ENCODE measurements around the gene STXBP6. TPM values are rescaled to one million over a fixed set of nuclear protein-coding genes. Genes with fewer than 3 reads are reported as not detected.

Gene STXBP6
- total and polyA plus RNA-seq, 2 of the 13 experiments (the other 11 are each of a cell fraction or from before 2014, with no cell fraction given) = 35.3 to 42.8 TPM

DNA sequence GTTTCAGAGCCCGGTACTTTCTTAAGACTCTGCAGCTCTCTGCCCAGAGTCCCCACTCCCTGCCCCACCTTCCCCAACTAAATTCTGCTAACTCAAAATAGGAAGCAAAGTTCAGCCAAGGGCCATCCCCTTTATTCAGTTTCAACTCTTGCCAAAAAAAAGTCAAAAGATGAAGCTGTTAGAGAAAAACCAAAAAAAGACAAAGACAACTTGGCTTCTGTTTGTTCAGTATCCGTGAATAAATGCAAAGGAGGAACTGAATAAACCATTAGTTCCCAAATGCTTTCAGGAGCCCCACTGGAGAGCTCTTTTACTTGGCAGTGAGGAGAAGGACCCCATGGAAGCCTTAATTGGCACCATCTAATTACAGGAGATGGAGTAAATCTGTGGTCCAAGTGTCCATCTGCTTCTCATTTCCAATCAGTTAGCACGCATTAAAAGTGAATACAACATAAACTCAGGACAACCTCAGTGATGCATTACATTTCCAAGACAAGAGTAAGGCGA lies 260.5 kb downstream of the STXBP6 start (continued):
- TF ChIP-seq ZFP36L1 (CRISPR knock-in tag; IDR thresholded peaks at IDR 0.05) (no peak), CENPX (CRISPR knock-in tag; IDR thresholded peaks at IDR 0.05) (no peak), HNRNPK (IDR thresholded peaks at IDR 0.05; ENCODE audit: low read depth, low read length, poor library complexity, severe bottlenecking) (no peak), PRPF4 (IDR thresholded peaks at IDR 0.05; ENCODE audit: low read depth, low read length, poor library complexity, severe bottlenecking) (no peak), RCOR2 (CRISPR knock-in tag; IDR thresholded peaks at IDR 0.05) (no peak), ATF7 (IDR thresholded peaks at IDR 0.05) (no peak), ATF7 (CRISPR knock-in tag; IDR thresholded peaks at IDR 0.05) (no peak), NFYB (CRISPR knock-in tag; IDR thresholded peaks at IDR 0.05) (no peak)
- TF ChIP-seq, protein P1, sequence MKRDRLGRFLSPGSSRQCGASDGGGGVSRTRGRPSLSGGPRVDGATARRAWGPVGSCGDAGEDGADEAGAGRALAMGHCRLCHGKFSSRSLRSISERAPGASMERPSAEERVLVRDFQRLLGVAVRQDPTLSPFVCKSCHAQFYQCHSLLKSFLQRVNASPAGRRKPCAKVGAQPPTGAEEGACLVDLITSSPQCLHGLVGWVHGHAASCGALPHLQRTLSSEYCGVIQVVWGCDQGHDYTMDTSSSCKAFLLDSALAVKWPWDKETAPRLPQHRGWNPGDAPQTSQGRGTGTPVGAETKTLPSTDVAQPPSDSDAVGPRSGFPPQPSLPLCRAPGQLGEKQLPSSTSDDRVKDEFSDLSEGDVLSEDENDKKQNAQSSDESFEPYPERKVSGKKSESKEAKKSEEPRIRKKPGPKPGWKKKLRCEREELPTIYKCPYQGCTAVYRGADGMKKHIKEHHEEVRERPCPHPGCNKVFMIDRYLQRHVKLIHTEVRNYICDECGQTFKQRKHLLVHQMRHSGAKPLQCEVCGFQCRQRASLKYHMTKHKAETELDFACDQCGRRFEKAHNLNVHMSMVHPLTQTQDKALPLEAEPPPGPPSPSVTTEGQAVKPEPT (CRISPR knock-in tag; IDR thresholded peaks at IDR 0.05; ENCODE audit: low read depth) = no peak
- TF ChIP-seq, protein P2, sequence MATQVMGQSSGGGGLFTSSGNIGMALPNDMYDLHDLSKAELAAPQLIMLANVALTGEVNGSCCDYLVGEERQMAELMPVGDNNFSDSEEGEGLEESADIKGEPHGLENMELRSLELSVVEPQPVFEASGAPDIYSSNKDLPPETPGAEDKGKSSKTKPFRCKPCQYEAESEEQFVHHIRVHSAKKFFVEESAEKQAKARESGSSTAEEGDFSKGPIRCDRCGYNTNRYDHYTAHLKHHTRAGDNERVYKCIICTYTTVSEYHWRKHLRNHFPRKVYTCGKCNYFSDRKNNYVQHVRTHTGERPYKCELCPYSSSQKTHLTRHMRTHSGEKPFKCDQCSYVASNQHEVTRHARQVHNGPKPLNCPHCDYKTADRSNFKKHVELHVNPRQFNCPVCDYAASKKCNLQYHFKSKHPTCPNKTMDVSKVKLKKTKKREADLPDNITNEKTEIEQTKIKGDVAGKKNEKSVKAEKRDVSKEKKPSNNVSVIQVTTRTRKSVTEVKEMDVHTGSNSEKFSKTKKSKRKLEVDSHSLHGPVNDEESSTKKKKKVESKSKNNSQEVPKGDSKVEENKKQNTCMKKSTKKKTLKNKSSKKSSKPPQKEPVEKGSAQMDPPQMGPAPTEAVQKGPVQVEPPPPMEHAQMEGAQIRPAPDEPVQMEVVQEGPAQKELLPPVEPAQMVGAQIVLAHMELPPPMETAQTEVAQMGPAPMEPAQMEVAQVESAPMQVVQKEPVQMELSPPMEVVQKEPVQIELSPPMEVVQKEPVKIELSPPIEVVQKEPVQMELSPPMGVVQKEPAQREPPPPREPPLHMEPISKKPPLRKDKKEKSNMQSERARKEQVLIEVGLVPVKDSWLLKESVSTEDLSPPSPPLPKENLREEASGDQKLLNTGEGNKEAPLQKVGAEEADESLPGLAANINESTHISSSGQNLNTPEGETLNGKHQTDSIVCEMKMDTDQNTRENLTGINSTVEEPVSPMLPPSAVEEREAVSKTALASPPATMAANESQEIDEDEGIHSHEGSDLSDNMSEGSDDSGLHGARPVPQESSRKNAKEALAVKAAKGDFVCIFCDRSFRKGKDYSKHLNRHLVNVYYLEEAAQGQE (IDR thresholded peaks at IDR 0.05; ENCODE audit: borderline replicate concordance in 1 of 2, low read depth in 1 of 2, low read length in 2 of 2) = no peak

Measured in HepG2 (cell line).